Measurements from ENCODE around the gene FBLN2. TPM values are rescaled to one million over a fixed set of nuclear protein-coding genes. Genes with fewer than 3 reads are reported as not detected.

Gene FBLN2
- total and polyA plus RNA-seq, 10 of the 15 experiments (the other 5 are each of a cell fraction or from before 2014, with no cell fraction given) = 0.03 to 0.41 (median 0.12) TPM; not detected in 2

DNA sequence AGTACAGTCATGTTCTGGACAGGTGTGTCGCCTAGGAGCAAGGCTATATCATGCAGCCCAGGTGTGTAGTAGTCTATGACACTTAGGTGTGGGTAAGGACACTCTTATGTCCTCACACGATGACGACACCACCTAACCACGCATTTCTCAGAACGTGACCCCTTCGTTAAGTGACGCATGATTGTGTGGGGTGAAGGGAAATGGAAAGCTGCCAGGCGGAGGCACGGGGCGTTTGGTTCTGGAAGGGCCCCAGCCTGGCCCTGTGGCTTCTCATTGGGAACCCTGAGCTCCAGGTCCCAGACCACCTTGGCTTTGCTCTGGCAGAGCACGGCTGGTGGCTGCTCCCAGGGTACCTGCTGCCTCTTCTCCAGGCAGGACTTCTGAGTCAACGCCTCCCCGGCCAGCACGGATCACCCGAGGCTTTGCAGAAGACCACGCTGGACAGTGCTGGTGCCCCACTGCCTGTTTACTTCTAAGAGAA, 39.3 kb downstream of the FBLN2 start:
- Histone ChIP-seq H4K20me1 (ENCODE audit: control insufficient read depth, insufficient read depth) (no peaks in the 10 kb centered on the region), H3K36me3 (ENCODE audit: control insufficient read depth in 2 of 2, insufficient read depth in 2 of 2, low read length in 1 of 2) (no peaks in the 10 kb centered on the region), H3K4me3 (no peak overlapping the region), H3K79me2 (ENCODE audit: control insufficient read depth, insufficient read depth, low read length) (no peaks in the 10 kb centered on the region), H3K27me3 (replicated peaks in 1 of 2; ENCODE audit: control insufficient read depth in 2 of 2, insufficient read depth in 2 of 2, low read length in 1 of 2) (no peaks in the 10 kb centered on the region; a peak in 2 of 4 replicates), H3K4me1 (ENCODE audit: control insufficient read depth, insufficient read depth, low read length) (no peaks in the 10 kb centered on the region), H3K27ac (ENCODE audit: control insufficient read depth, insufficient read depth) (no peak overlapping the region), H3K9ac (ENCODE audit: control insufficient read depth, insufficient read depth, low read length) (no peak overlapping the region), H3K4me2 (ENCODE audit: control insufficient read depth, insufficient read depth) (no peak overlapping the region), H3K9me3 (replicated peaks; ENCODE audit: control insufficient read depth, insufficient read depth, low read length) (no peaks in the 10 kb centered on the region), H2AFZ (ENCODE audit: control insufficient read depth, low read depth, low read length) (no peak overlapping the region)
- in situ Hi-C loops (cut with MboI) = no loop called here
- FAIRE-seq (no peak), ATAC-seq (no peak), DNase-seq (ENCODE audit: low read depth, low spot score) (no peak)
- ChIA-PET SMC1A (ENCODE audit: uncharacterized antibody, unreplicated experiment) (no interaction called here), CTCF (no interaction called here), POLR2A (no interaction called here), RAD21 (ENCODE audit: unreplicated experiment) (no interaction called here)
- BruUV-seq (replicated peaks) = no TSS peak
- intact Hi-C loops (cut with micrococcal nuclease; ENCODE audit: unreplicated experiment) = no loop called here
- 53% methylated on average over 16 of the region's 16 CpGs for WGBS (ENCODE audit: insufficient coverage, insufficient replicate concordance, low lambda C conversion rate, missing lambda C conversion rate)
- TF ChIP-seq ASH2L (IDR thresholded peaks at IDR 0.05; ENCODE audit: borderline replicate concordance, low read depth) = no peak
- TF ChIP-seq RAD51 (IDR thresholded peaks at IDR 0.05) = no peak
- TF ChIP-seq PML (IDR thresholded peaks at IDR 0.05; ENCODE audit: low read length) = no peak
- TF ChIP-seq SMAD1 (IDR thresholded peaks at IDR 0.05; ENCODE audit: low read depth, partially characterized antibody) = no peak
- TF ChIP-seq CBFB (IDR thresholded peaks at IDR 0.05; ENCODE audit: low read depth) = no peak
- TF ChIP-seq, protein P1, sequence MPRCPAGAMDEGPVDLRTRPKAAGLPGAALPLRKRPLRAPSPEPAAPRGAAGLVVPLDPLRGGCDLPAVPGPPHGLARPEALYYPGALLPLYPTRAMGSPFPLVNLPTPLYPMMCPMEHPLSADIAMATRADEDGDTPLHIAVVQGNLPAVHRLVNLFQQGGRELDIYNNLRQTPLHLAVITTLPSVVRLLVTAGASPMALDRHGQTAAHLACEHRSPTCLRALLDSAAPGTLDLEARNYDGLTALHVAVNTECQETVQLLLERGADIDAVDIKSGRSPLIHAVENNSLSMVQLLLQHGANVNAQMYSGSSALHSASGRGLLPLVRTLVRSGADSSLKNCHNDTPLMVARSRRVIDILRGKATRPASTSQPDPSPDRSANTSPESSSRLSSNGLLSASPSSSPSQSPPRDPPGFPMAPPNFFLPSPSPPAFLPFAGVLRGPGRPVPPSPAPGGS (IDR thresholded peaks at IDR 0.05; ENCODE audit: borderline replicate concordance, insufficient read depth, low read depth, low read length, poor library complexity, severe bottlenecking) = no peak
- TF ChIP-seq KLF5 (IDR thresholded peaks at IDR 0.05; ENCODE audit: partially characterized antibody) = no peak

DNA sequence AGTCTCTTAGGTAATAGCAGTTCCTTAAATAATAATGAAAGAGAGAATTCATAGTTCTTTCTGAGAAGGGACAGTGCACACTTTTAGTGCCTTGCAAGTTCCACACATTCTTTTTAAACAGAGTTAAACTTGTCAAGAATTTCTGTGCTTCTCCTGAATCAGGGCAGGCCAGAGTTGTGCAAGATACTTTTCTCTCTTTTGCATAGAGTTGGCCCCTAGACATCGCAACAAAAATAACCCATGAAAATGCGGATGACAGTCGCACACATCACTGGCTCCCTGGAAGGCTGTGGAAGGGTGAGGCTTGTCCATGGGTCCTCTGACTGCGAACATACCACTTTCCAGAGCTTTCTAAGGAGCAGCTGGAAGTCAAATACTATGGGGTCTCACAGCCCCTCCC, 40.1 kb downstream of the FBLN2 start:
- CTCF ChIA-PET = no interaction called here
- 70% methylated on average over 4 of the region's 4 CpGs for WGBS (ENCODE audit: insufficient coverage, insufficient replicate concordance, low lambda C conversion rate, missing lambda C conversion rate)
- TF ChIP-seq GATAD2B (conservative IDR thresholded peaks at IDR 0.05; ENCODE audit: low read depth) (no peak), HDAC2 (IDR thresholded peaks at IDR 0.05) (no peak), SMAD5 (IDR thresholded peaks at IDR 0.05; ENCODE audit: low read depth) (no peak), ZNF217 (IDR thresholded peaks at IDR 0.05) (no peak), CBFB (IDR thresholded peaks at IDR 0.05; ENCODE audit: low read depth) (no peak), SIN3A (IDR thresholded peaks at IDR 0.05; ENCODE audit: low read depth, low read length) (no peak), POLR2A (IDR thresholded peaks at IDR 0.05; ENCODE audit: low read depth, low read length) (no peak), MTA2 (IDR thresholded peaks at IDR 0.05; ENCODE audit: low read depth) (no peak), YBX1 (IDR thresholded peaks at IDR 0.05) (no peak), SUPT20H (IDR thresholded peaks at IDR 0.05; ENCODE audit: borderline replicate concordance, control insufficient read depth, low read depth, low read length) (no peak)
- TF ChIP-seq, protein P2, sequence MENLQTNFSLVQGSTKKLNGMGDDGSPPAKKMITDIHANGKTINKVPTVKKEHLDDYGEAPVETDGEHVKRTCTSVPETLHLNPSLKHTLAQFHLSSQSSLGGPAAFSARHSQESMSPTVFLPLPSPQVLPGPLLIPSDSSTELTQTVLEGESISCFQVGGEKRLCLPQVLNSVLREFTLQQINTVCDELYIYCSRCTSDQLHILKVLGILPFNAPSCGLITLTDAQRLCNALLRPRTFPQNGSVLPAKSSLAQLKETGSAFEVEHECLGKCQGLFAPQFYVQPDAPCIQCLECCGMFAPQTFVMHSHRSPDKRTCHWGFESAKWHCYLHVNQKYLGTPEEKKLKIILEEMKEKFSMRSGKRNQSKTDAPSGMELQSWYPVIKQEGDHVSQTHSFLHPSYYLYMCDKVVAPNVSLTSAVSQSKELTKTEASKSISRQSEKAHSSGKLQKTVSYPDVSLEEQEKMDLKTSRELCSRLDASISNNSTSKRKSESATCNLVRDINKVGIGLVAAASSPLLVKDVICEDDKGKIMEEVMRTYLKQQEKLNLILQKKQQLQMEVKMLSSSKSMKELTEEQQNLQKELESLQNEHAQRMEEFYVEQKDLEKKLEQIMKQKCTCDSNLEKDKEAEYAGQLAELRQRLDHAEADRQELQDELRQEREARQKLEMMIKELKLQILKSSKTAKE (IDR thresholded peaks at IDR 0.05; ENCODE audit: low read depth, poor library complexity, severe bottlenecking) = no peak

More for the DNA sequence above, 40.1 kb downstream of the FBLN2 start:
- in situ Hi-C loops (cut with MboI) (no loop called here), intact Hi-C loops (cut with micrococcal nuclease; ENCODE audit: unreplicated experiment) (no loop called here)
- Histone ChIP-seq H3K4me3 (no peak overlapping the region), H2AFZ (ENCODE audit: control insufficient read depth, low read depth, low read length) (no peak overlapping the region), H3K79me2 (ENCODE audit: control insufficient read depth, insufficient read depth, low read length) (no peaks in the 10 kb centered on the region), H4K20me1 (ENCODE audit: control insufficient read depth, insufficient read depth) (no peaks in the 10 kb centered on the region), H3K36me3 (ENCODE audit: control insufficient read depth in 2 of 2, insufficient read depth in 2 of 2, low read length in 1 of 2) (no peaks in the 10 kb centered on the region), H3K27ac (ENCODE audit: control insufficient read depth, insufficient read depth) (no peak overlapping the region), H3K9ac (ENCODE audit: control insufficient read depth, insufficient read depth, low read length) (no peak overlapping the region), H3K9me3 (replicated peaks; ENCODE audit: control insufficient read depth, insufficient read depth, low read length) (no peaks in the 10 kb centered on the region), H3K4me2 (ENCODE audit: control insufficient read depth, insufficient read depth) (no peak overlapping the region), H3K27me3 (replicated peaks in 1 of 2; ENCODE audit: control insufficient read depth in 2 of 2, insufficient read depth in 2 of 2, low read length in 1 of 2) (no peaks in the 10 kb centered on the region), H3K4me1 (ENCODE audit: control insufficient read depth, insufficient read depth, low read length) (no peaks in the 10 kb centered on the region)
- ATAC-seq (no peak), FAIRE-seq (no peak), DNase-seq (ENCODE audit: low read depth, low spot score) (no peak)
- RAD21 ChIA-PET (ENCODE audit: unreplicated experiment) = no interaction called here
- SMC1A ChIA-PET (ENCODE audit: uncharacterized antibody, unreplicated experiment) = no interaction called here
- no TSS peak for BruUV-seq (replicated peaks)
- POLR2A ChIA-PET = no interaction called here

Measured in GM12878 (cell line).